Neural cell (in vitro differentiated cells): ENCODE measurements around the gene CCDC102A. TPM values are rescaled to one million over a fixed set of nuclear protein-coding genes. Genes with fewer than 3 reads are reported as not detected.

Experiments used
- H2AFZ ChIP-seq: fragments of 200-600, 300-800 bp; sonication (generic), shearing (Covaris generic); 2 replicates; pipeline ENCODE4 v1.6.0; 2014; ENCODE audit warnings: low read depth, mild to moderate bottlenecking, antibody characterized with exemption, low read length, moderate library complexity
- H3F3A ChIP-seq: fragments of 200-600 bp; shearing (Covaris generic); 2 replicates; pipeline ENCODE4 v1.6.1; 2016; ENCODE audit warnings: mild to moderate bottlenecking, moderate library complexity, mixed read lengths, antibody characterized with exemption, low read length; ENCODE audit not compliant: insufficient read depth, poor library complexity, severe bottlenecking
- H3K27ac ChIP-seq: fragments of 200-600, 300-800 bp; sonication (generic), shearing (Covaris generic); 2 replicates; pipeline ENCODE4 v1.5.1; 2014; ENCODE audit warnings: mild to moderate bottlenecking, low read length, moderate library complexity
- H3K27me3 ChIP-seq: fragments of 300-800, 200-600 bp; sonication (generic), shearing (Covaris generic); 2 replicates; pipeline ENCODE4 v1.6.0; 2014; ENCODE audit warnings: mild to moderate bottlenecking, low read depth, low read length, moderate library complexity; ENCODE audit not compliant: insufficient read depth
- H3K36me3 ChIP-seq: fragments of 300-800, 200-600 bp; sonication (generic), shearing (Covaris generic); 2 replicates; pipeline ENCODE4 v1.5.1; 2014; ENCODE audit warnings: mild to moderate bottlenecking, antibody characterized with exemption, low read length, moderate library complexity; ENCODE audit not compliant: insufficient read depth
- H3K4me2 ChIP-seq: fragments of 300-800, 200-600 bp; sonication (generic), shearing (Covaris generic); 2 replicates; pipeline ENCODE4 v1.6.0; 2014; ENCODE audit warnings: mild to moderate bottlenecking, low read length
- H3K4me3 ChIP-seq: fragments of 300-800, 200-600 bp; sonication (generic), shearing (Covaris generic); 2 replicates; pipeline ENCODE4 v1.5.1; 2014; ENCODE audit warnings: mild to moderate bottlenecking, low read length, moderate library complexity
- H3K79me2 ChIP-seq: fragments of 200-600 bp; shearing (Covaris generic); replicated peaks from 2 replicates; pipeline ENCODE4 v1.6.0; 2014; ENCODE audit warnings: mild to moderate bottlenecking, low read length, moderate library complexity; ENCODE audit not compliant: insufficient read depth
- H3K9ac ChIP-seq: fragments of 300-800, 200-600 bp; sonication (generic), shearing (Covaris generic); 2 replicates; pipeline ENCODE4 v1.6.1; 2016; ENCODE audit warnings: mild to moderate bottlenecking, low read length, mixed read lengths
- H3K9me2 ChIP-seq: fragments of 200-600 bp; shearing (Covaris generic); 2 replicates; pipeline ENCODE4 v1.6.1; 2016; ENCODE audit warnings: mild to moderate bottlenecking, low read length, mixed read lengths; ENCODE audit not compliant: insufficient read depth
- H3K9me3 ChIP-seq: fragments of 200-600, 300-800 bp; sonication (generic), shearing (Covaris generic); 2 replicates; pipeline ENCODE4 v1.6.1; 2016; ENCODE audit warnings: mild to moderate bottlenecking, mixed run types, low read length, moderate library complexity, mixed read lengths
- H4K20me1 ChIP-seq: fragments of 200-600 bp; shearing (Covaris generic); 2 replicates; pipeline ENCODE4 v1.6.1; 2016; ENCODE audit warnings: mild to moderate bottlenecking, mixed run types; ENCODE audit not compliant: insufficient read depth
- CTCF ChIP-seq: fragments of 450-650 bp; IDR thresholded peaks from 2 replicates; pipeline ENCODE4 v1.5.1; 2014; ENCODE audit warnings: antibody characterized with exemption, mild to moderate bottlenecking, moderate library complexity; ENCODE audit not compliant: poor library complexity, severe bottlenecking
- EP300 ChIP-seq: fragments of 450-650 bp; conservative IDR thresholded peaks from 2 replicates; pipeline ENCODE4 v1.6.1; 2014; ENCODE audit warnings: antibody characterized with exemption, mild to moderate bottlenecking, moderate library complexity; ENCODE audit not compliant: poor library complexity, severe bottlenecking
- EZH2 ChIP-seq: fragments of 200-600, 300-800 bp; shearing (Covaris generic), sonication (generic); IDR thresholded peaks from 2 replicates; pipeline ENCODE4 v1.6.1; 2014; ENCODE audit warnings: antibody characterized with exemption, low read length, borderline replicate concordance, mild to moderate bottlenecking; ENCODE audit not compliant: insufficient read depth, poor library complexity, severe bottlenecking
- MXI1 ChIP-seq: fragments of 450-650 bp; conservative IDR thresholded peaks from 2 replicates; pipeline ENCODE4 v1.6.1; 2014; ENCODE audit warnings: antibody characterized with exemption, mild to moderate bottlenecking; ENCODE audit not compliant: poor library complexity, severe bottlenecking
- POLR2AphosphoS5 ChIP-seq: IDR thresholded peaks from 2 replicates; pipeline ENCODE4 v1.6.1; 2012
- RAD21 ChIP-seq: fragments of 450-650 bp; conservative IDR thresholded peaks from 2 replicates; pipeline ENCODE4 v1.6.1; 2014; ENCODE audit warnings: antibody characterized with exemption, mild to moderate bottlenecking, moderate library complexity
- REST ChIP-seq: IDR thresholded peaks from 2 replicates; pipeline ENCODE4 v1.6.1; 2012; ENCODE audit warnings: borderline replicate concordance
- SMC3 ChIP-seq: fragments of 450-650 bp; conservative IDR thresholded peaks from 2 replicates; pipeline ENCODE4 v1.6.1; 2014; ENCODE audit warnings: antibody characterized with exemption, mild to moderate bottlenecking, moderate library complexity; ENCODE audit not compliant: poor library complexity
- TAF1 ChIP-seq: IDR thresholded peaks from 2 replicates; pipeline ENCODE4 v1.6.1; 2012; ENCODE audit warnings: low read depth
- polyA plus RNA-seq: library from polyadenylated mRNA; depleted of rRNA; stranded (reverse); fragments of >200 nt; gene quantifications from 2 replicates; pipeline ENCODE4 v1.2.3, GENCODE V29; 2014

CCDC102A gene
- polyA plus RNA-seq, 1 donor from 2014 or later = 0.20 TPM

- H3K9me3 ChIP-seq = no peaks in the 10 kb centered on the region
- no peaks in the 10 kb centered on the region for H3K36me3 ChIP-seq
- H4K20me1 ChIP-seq = no peaks in the 10 kb centered on the region
- H3K9ac ChIP-seq = no peak overlapping the region
- no peak overlapping the region for H3K4me3 ChIP-seq
- H3K27ac ChIP-seq = no peak overlapping the region
- no peaks in the 10 kb centered on the region for H3K79me2 ChIP-seq
- no peak for TF ChIP-seq EP300
- TF ChIP-seq EZH2 = no peak
- no peak for TF ChIP-seq MXI1
- TF ChIP-seq SMC3 = no peak
- no peak for TF ChIP-seq POLR2AphosphoS5
- no peak for TF ChIP-seq RAD21
- TF ChIP-seq CTCF = no peak
- no peak for TF ChIP-seq REST
- TF ChIP-seq TAF1 = no peak
- H3F3A ChIP-seq = no peaks in the 10 kb centered on the region
- no peaks in the 10 kb centered on the region for H3K9me2 ChIP-seq
- H3K4me2 ChIP-seq = no peak overlapping the region
- no peak overlapping the region for H2AFZ ChIP-seq
- peaks cover 13% of the 10 kb centered on the region for H3K27me3 ChIP-seq
Measured at GRCh38 chr16:57531253-57531575, 5.2 kb downstream of the CCDC102A start.

GRCh38 chr16:57530522-57531252 is 5.7 kb downstream of the CCDC102A start:
- Histone ChIP-seq H3K9me2 (no peaks in the 10 kb centered on the region), H3F3A (no peaks in the 10 kb centered on the region), H2AFZ (no peak overlapping the region), H3K9me3 (no peaks in the 10 kb centered on the region), H3K79me2 (no peaks in the 10 kb centered on the region), H4K20me1 (no peaks in the 10 kb centered on the region), H3K4me3 (no peak overlapping the region), H3K27me3 (peaks cover 13% of the 10 kb centered on the region), H3K36me3 (no peaks in the 10 kb centered on the region), H3K4me2 (no peak overlapping the region), H3K9ac (no peak overlapping the region), H3K27ac (no peak overlapping the region)
- no peak for TF ChIP-seq MXI1
- no peak for TF ChIP-seq EZH2
- TF ChIP-seq REST = no peak
- no peak for TF ChIP-seq EP300
- TF ChIP-seq RAD21 = no peak
- TF ChIP-seq POLR2AphosphoS5 = no peak
- no peak for TF ChIP-seq TAF1
- no peak for TF ChIP-seq SMC3
- no peak for TF ChIP-seq CTCF
